Osteoblast (primary cell): Measurements from ENCODE around the gene CIC. TPM values are rescaled to one million over a fixed set of nuclear protein-coding genes. Genes with fewer than 3 reads are reported as not detected.
"Not testable (repeated sequence)": the region's sequence is repeated elsewhere in the genome, so short reads cannot be mapped to it uniquely, and the experiment has no call there.

Source experiments
- DNase-seq: peaks from one replicate; pipeline ENCODE4 v3.0.0; 2011; ENCODE audit warnings: low spot score, mixed read lengths; ENCODE audit not compliant: insufficient read length; ENCODE audit errors: missing footprints
- H2AFZ ChIP-seq: 2 replicates; pipeline ENCODE4 v1.6.0; 2011; ENCODE audit warnings: mild to moderate bottlenecking, low read length
- H3K27ac ChIP-seq: 2 replicates; pipeline ENCODE4 v1.5.1; 2011; ENCODE audit warnings: mild to moderate bottlenecking, low read depth, low read length, moderate library complexity
- H3K27me3 ChIP-seq: 2 replicates; pipeline ENCODE4 v1.6.0; 2012; ENCODE audit warnings: mild to moderate bottlenecking, control low read depth, inconsistent platforms, low read length, moderate library complexity; ENCODE audit not compliant: insufficient read depth
- H3K36me3 ChIP-seq: 2 replicates; pipeline ENCODE4 v1.5.1; 2011; ENCODE audit warnings: mild to moderate bottlenecking, low read length, control low read depth, moderate library complexity; ENCODE audit not compliant: insufficient read depth
- H3K4me1 ChIP-seq: 2 replicates; pipeline ENCODE4 v1.5.1; 2011; ENCODE audit warnings: mild to moderate bottlenecking, low read length, control low read depth, moderate library complexity; ENCODE audit not compliant: insufficient read depth
- H3K4me2 ChIP-seq: 2 replicates; pipeline ENCODE4 v1.6.0; 2011; ENCODE audit warnings: mild to moderate bottlenecking, low read length; ENCODE audit not compliant: insufficient read depth
- H3K4me3 ChIP-seq: fragments of 200-600 bp; sonication (generic); 3 replicates; pipeline ENCODE4 v1.5.1; 2012; ENCODE audit warnings: mild to moderate bottlenecking, low read length, inconsistent platforms; ENCODE audit not compliant: insufficient read depth
- H3K79me2 ChIP-seq: 2 replicates; pipeline ENCODE4 v1.6.0; 2012; ENCODE audit warnings: mild to moderate bottlenecking, low read length, control low read depth, inconsistent platforms; ENCODE audit not compliant: insufficient read depth
- H3K9me3 ChIP-seq: 2 replicates; pipeline ENCODE4 v1.5.1; 2011; ENCODE audit warnings: low read depth, low read length, control low read depth
- H4K20me1 ChIP-seq: 2 replicates; pipeline ENCODE4 v1.6.0; 2012; ENCODE audit warnings: mild to moderate bottlenecking, low read length, control low read depth; ENCODE audit not compliant: insufficient read depth
- CTCF ChIP-seq: IDR thresholded peaks from 2 replicates; pipeline ENCODE4 v1.5.1; 2011; ENCODE audit warnings: mild to moderate bottlenecking, low read depth, low read length, moderate library complexity; ENCODE audit errors: extremely low read depth
- total RNA-seq: library from RNA; depleted of rRNA; stranded (reverse); fragments of >200 nt; gene quantifications from 2 replicates; pipeline ENCODE4 v1.2.3, GENCODE V29; 2012

Gene CIC
- total RNA-seq, 1 donor, result 39.1 TPM

DNA sequence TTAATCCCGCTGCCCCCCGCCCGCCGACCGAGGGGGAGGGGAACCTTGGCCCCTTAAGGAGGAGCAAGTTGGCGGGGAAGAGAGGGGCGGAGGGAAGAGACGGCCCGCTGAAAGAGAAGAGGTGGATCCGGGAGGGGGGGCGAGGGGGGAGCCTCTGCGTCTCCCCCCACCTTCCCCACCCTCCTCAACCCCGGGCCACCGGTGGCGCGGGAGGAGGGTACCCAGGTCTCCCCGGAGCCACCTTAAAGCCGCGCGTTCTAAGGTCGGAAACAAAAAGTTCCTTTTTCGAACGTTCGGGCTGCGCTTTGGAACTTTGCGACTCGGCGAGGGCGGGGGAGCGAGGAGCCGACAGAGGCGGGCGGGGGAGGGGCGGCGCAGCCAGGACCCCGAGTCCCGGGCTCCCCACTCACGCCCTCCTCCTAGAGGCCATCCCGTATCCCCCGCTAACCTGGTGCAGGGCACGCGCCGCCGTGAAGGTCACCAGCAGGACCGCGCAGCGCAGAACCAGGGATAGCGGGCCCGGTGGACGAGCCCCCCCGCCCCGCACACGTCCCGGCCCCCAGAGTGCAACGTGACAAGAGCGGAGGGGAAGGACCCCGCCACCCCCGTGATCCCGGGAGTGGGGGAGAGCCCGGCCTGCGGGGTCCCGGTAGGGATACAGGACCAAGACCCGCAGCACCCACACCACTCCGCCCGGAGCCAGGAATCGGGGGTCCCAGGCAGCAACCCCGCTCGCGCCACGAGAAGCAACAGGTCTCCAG, 14.8 kb upstream of the CIC start:
- Histone ChIP-seq H3K27ac (peak overlapping the region; percentile 90), H3K4me2 (peak overlapping the region; percentile 70), H2AFZ (no peak overlapping the region), H3K4me1 (peaks cover 41% of the 10 kb centered on the region), H3K79me2 (peaks cover 54% of the 10 kb centered on the region), H3K4me3 (peak overlapping the region; percentile 95), H3K9me3 (no peaks in the 10 kb centered on the region), H4K20me1 (peaks cover 20% of the 10 kb centered on the region), H3K36me3 (peaks cover 14% of the 10 kb centered on the region), H3K27me3 (no peaks in the 10 kb centered on the region)
- no peak for TF ChIP-seq CTCF
- DNase-seq, result peak; percentile 90

DNA sequence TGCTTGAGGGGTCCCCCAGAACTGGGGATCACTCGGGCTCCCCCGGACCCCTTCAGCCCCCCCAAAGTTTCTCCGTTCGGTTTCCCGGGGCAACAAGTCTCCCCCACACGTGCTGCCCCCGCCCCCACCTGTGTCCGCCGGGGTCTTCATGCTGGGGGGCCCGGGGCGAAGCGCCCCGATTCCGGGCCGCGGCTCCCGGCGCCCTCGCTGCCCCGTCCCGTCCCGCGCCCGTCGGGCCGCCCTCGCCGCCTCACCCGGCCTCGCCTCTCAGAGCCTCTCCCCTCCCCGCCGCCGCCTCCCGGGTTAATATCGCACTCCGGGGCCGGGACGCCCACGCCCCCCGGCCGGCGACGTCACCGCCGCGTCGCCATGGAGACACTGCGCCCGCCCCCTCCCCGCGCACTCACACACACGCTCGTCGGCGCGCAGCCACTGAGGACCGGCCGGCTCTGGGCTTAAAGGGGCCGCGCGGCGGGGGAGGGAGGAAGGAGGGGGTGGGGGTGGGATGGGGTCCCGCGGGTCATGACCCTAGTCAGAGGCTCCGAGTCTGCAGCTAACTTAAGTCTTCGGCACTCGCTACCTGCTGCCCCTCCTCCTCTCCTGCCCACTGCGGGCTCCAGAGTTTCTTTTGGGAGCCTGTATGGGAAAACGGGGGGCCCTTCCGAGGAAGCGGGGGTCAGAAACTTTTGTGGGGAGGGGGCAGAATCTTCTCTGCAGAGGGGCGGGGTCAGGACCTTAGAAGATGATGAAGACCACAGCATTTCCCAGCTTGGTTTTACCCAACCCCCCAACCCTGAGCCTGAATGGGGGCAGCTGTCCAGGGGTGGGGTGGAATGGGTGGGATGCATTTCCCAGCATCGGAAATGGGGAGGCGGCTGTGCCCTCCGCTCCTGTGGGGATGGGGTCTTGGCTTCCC, 13.9 kb upstream of the CIC start, which contains the start of gene ERF:
TSS of gene ERF (minus strand) at position 279 of the 916 bp plus-strand sequence. CDS start at position 150, 129 bp downstream.
- H3K27ac ChIP-seq, result peak within 1 kb of the TSS; percentile 90
- peak; percentile 100 for DNase-seq
- no peak for TF ChIP-seq CTCF
- H3K79me2 ChIP-seq, result peaks cover 45% of the 10 kb centered on the region
- H3K4me3 ChIP-seq, result peak within 1 kb of the TSS; percentile 95
- peaks cover 5% of the 10 kb centered on the region for H3K36me3 ChIP-seq
- peaks cover 38% of the 10 kb centered on the region for H3K4me1 ChIP-seq
- peaks cover 15% of the 10 kb centered on the region for H4K20me1 ChIP-seq
- H3K9me3 ChIP-seq, result no peaks in the 10 kb centered on the region
- no peaks in the 10 kb centered on the region for H3K27me3 ChIP-seq
- peak within 1 kb of the TSS; percentile 94 for H2AFZ ChIP-seq
- peak within 1 kb of the TSS; percentile 89 for H3K4me2 ChIP-seq

- peak; percentile 91 for DNase-seq
- Histone ChIP-seq H3K27me3 (no peaks in the 10 kb centered on the region), H3K9me3 (no peaks in the 10 kb centered on the region), H3K4me3 (peak overlapping the region; percentile 95), H3K4me1 (peaks cover 29% of the 10 kb centered on the region), H2AFZ (peak overlapping the region; percentile 94), H3K27ac (peak overlapping the region; percentile 80), H3K79me2 (peaks cover 36% of the 10 kb centered on the region), H4K20me1 (peaks cover 7% of the 10 kb centered on the region), H3K36me3 (no peaks in the 10 kb centered on the region), H3K4me2 (peak overlapping the region; percentile 89)
- no peak for TF ChIP-seq CTCF
Measured at GRCh38 chr19:42255766-42256745, 13.0 kb upstream of the CIC start.

DNA sequence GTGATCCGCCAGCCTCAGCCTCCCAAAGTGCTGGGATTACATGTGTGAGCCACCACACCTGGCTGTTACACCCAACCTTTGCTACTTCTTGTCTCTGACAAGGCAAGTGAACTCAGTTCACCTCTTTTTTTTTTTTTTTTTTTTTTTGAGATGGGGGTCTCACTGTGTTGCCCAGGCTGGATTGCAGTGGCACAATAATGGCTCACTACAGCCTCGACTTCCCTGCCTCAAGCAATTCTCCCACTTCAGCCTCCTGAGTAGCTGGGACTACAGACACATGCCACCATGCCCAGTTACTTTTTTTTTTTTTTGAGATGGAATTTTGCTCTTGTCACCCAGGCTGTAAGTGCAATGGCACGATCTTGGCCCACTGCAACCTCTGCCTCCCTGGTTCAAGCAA, 11.2 kb upstream of the CIC start:
- not testable (repeated sequence) for H3K36me3 ChIP-seq, H3K27ac ChIP-seq, H3K4me2 ChIP-seq, DNase-seq, H3K4me3 ChIP-seq, H4K20me1 ChIP-seq, H3K9me3 ChIP-seq, H3K27me3 ChIP-seq, H2AFZ ChIP-seq
- peaks cover 13% of the 10 kb centered on the region for H3K4me1 ChIP-seq
- peaks cover 18% of the 10 kb centered on the region for H3K79me2 ChIP-seq
